ENCODE measurements around the gene MAL.

- TF ChIP-seq EP300 (IDR thresholded peaks at IDR 0.05) (no peak), POLR2A (IDR thresholded peaks at IDR 0.05) (no peak)
Observed at GRCh38 chr2:95015261-95015912, 10.1 kb upstream of the MAL start.

All from tibial nerve (tissue), 3 donors.